Measurements from ENCODE around the gene RAB37. TPM values are rescaled to one million over a fixed set of nuclear protein-coding genes. Genes with fewer than 3 reads are reported as not detected.

RAB37 gene
- total and polyA plus RNA-seq, 9 of the 15 experiments (the other 6 are each of a cell fraction or from before 2014, with no cell fraction given) = 0.03 to 0.27 (median 0.11) TPM; not detected in 4

DNA sequence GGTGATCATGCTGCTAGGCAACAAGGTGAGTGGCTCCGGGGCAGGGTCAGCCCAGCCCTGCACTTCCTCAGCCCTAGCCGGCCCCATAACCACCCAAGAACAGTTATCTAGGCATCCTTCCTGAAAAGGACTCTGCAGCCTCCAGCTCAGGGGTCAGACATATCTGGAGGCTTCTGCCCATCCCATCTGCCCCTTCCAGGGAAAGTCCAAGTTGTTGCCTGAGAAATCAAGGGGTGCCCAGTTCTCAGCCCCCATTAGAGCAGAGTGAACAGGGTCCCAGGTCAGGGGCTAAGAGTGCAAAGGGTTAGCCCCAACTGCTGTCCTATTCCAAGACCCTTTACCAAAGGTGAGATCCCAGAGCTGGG, 7.3 kb downstream of the RAB37 start:
- H3K9me3 ChIP-seq (replicated peaks; ENCODE audit: control insufficient read depth, insufficient read depth, low read depth, low read length) = no peaks in the 10 kb centered on the region
- DNase-seq (ENCODE audit: extremely low read depth in 1 of 4, low spot score in 3 of 4) (no peak), ATAC-seq (no peak), FAIRE-seq (no peak)
- no peak overlapping the region for H3K4me3 ChIP-seq
- H3K36me3 ChIP-seq (ENCODE audit: control insufficient read depth, insufficient read depth, low read length) = no peaks in the 10 kb centered on the region
- H4K20me1 ChIP-seq (replicated peaks; ENCODE audit: control insufficient read depth, insufficient read depth, low read length) = peaks cover 5% of the 10 kb centered on the region; the same call in 1 of the 2 replicates
- BruUV-seq (replicated peaks) = no TSS peak
- WGBS (ENCODE audit: insufficient coverage, low coverage, missing lambda C conversion rate) = 44% methylated on average over 2 of the region's 2 CpGs
- TF ChIP-seq, protein P1, sequence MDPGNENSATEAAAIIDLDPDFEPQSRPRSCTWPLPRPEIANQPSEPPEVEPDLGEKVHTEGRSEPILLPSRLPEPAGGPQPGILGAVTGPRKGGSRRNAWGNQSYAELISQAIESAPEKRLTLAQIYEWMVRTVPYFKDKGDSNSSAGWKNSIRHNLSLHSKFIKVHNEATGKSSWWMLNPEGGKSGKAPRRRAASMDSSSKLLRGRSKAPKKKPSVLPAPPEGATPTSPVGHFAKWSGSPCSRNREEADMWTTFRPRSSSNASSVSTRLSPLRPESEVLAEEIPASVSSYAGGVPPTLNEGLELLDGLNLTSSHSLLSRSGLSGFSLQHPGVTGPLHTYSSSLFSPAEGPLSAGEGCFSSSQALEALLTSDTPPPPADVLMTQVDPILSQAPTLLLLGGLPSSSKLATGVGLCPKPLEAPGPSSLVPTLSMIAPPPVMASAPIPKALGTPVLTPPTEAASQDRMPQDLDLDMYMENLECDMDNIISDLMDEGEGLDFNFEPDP (CRISPR knock-in tag; IDR thresholded peaks at IDR 0.05) = no peak
- TF ChIP-seq BCL6 (CRISPR knock-in tag; IDR thresholded peaks at IDR 0.05) = no peak
- no peak for TF ChIP-seq SRSF3 (IDR thresholded peaks at IDR 0.05; ENCODE audit: insufficient read depth, low read length)
- no peak for TF ChIP-seq TFAM (CRISPR knock-in tag; conservative IDR thresholded peaks at IDR 0.05)
- TF ChIP-seq MECOM (CRISPR knock-in tag; IDR thresholded peaks at IDR 0.05) = no peak
- no peak for TF ChIP-seq MTA1 (IDR thresholded peaks at IDR 0.05; ENCODE audit: borderline replicate concordance)
- no peak for TF ChIP-seq ZNF655 (CRISPR knock-in tag; IDR thresholded peaks at IDR 0.05)
- TF ChIP-seq ZZZ3 (IDR thresholded peaks at IDR 0.05) = no peak
- no peak for TF ChIP-seq ZBTB8A (IDR thresholded peaks at IDR 0.05; ENCODE audit: partially characterized antibody)
- no peak for TF ChIP-seq ZNF133 (CRISPR knock-in tag; IDR thresholded peaks at IDR 0.05)
- no peak for TF ChIP-seq IFI16 (CRISPR knock-in tag; IDR thresholded peaks at IDR 0.05)
- no peak for TF ChIP-seq KLF6 (CRISPR knock-in tag; IDR thresholded peaks at IDR 0.05; ENCODE audit: borderline replicate concordance)
- peaks cover 9% of the 10 kb centered on the region for H3K79me2 ChIP-seq (ENCODE audit: control insufficient read depth, insufficient read depth, low read length)
- H3K9ac ChIP-seq (ENCODE audit: insufficient read depth in 1 of 2, low read depth in 2 of 2, low read length in 2 of 2) = no peak overlapping the region; a peak in 1 of 4 replicates
- ChIA-PET POLR2A (interaction anchor here (0.6 to 1.6 kb wide), 3 partner anchors 10 to 57 kb away, joined by 3 to 6 read pairs (median 3); no protein-coding TSS in a partner anchor), CTCF (ENCODE audit: low intra/inter-chr PET ratio) (interaction anchor here (0.7 to 3.9 kb wide), 12 partner anchors 26 to 217 kb away, joined by 3 to 41 read pairs (median 6); partner anchors contain the start of genes GRIN2C and NAT9)
- intact Hi-C loops (cut with micrococcal nuclease) = loop anchor here (1.0 to 5.0 kb wide), 3 partner anchors 36 to 216 kb away; no protein-coding TSS in a partner anchor
- H3K9me1 ChIP-seq (ENCODE audit: control insufficient read depth, insufficient read depth, low read length) = no peaks in the 10 kb centered on the region
- peaks cover 24 to 44% of the 10 kb centered on the region in 2 experiments for H3K4me1 ChIP-seq (replicated peaks in 1 of 2; ENCODE audit: control insufficient read depth in 2 of 2, insufficient read depth in 2 of 2, low read length in 2 of 2)
- no peak overlapping the region for H2AFZ ChIP-seq (ENCODE audit: low read depth, low read length)
- in situ Hi-C loops (cut with MboI) = loop anchor here (5.0 kb wide), 1 partner anchor 213 kb away; no protein-coding TSS in a partner anchor
- peaks cover 8 to 30% of the 10 kb centered on the region in 2 experiments; a peak in 3 of 5 replicates for H3K27me3 ChIP-seq (ENCODE audit: control insufficient read depth in 2 of 2, insufficient read depth in 2 of 2, low read length in 2 of 2)
- no peak overlapping the region for H3K4me2 ChIP-seq (ENCODE audit: insufficient read depth, low read length)
- H3K27ac ChIP-seq (ENCODE audit: extremely low read depth, low read depth, low read length) = no peak overlapping the region

Data from K562 (cell line).